Nephron (organoid): ENCODE results near the gene CBS.
"Not testable (repeated sequence)": the region's sequence is repeated elsewhere in the genome, so short reads cannot be mapped to it uniquely, and the experiment has no call there.

Experiments used
- H3K27ac Mint-ChIP-seq, 3 experiments: 2 replicates each; pipeline ENCODE4 v1.8.0; 2020; ENCODE audit warnings: mixed read lengths in 3 of 3, mild to moderate bottlenecking in 2 of 3, moderate library complexity in 1 of 3
- H3K27me3 Mint-ChIP-seq: 2 replicates; pipeline ENCODE4 v1.8.0; 2021; ENCODE audit warnings: low read depth, mild to moderate bottlenecking, moderate library complexity, mixed read lengths
- H3K36me3 Mint-ChIP-seq: 2 replicates; pipeline ENCODE4 v1.8.0; 2020; ENCODE audit warnings: low read depth, mixed read lengths
- H3K4me1 Mint-ChIP-seq: 2 replicates; pipeline ENCODE4 v1.8.0; 2020; ENCODE audit warnings: mixed read lengths
- H3K4me3 Mint-ChIP-seq, 3 experiments: 2 replicates each; pipeline ENCODE4 v1.8.0; 2020; ENCODE audit warnings: mild to moderate bottlenecking in 3 of 3, mixed read lengths in 3 of 3, moderate library complexity in 2 of 3
- H3K9me3 Mint-ChIP-seq: 2 replicates; pipeline ENCODE4 v1.8.0; 2020; ENCODE audit warnings: mixed read lengths

Gene CBS

DNA sequence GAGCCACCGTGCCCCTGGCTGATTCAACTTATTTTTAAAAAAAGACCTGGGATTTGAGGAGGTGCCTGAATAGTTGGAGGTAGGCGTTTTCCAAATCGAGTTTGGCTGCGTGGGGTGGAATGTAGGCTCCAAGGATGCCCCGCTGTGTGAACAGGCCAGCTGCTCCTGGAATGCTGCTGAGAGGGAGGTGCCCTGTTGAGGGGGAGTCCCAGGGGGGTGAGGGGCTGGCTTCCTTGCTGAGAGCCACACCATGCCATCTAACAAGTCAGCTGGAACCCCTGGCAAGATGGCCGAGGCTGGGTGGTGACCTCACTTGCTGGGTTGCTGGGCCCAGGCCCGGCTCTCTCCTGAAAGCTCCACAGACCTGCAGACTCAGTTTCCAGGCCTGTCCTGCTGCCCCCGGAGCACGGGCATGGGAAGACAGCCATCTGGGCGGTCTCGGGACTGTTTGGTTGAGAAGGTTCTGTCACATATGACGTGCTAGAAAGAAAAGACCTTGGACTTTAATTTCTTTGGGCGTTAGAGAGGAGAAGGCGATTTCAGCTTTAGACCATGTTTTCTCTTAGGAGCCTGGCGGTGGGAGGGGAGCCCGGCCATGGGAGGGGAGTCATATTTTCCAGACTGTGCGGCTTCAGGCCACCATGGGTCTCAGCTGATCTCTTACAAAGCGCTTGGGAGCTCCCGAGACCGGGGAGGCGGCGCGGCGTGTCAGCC lies 7.1 kb upstream of the CBS start:
- not testable (repeated sequence) for H3K4me1 Mint-ChIP-seq, H3K27ac Mint-ChIP-seq, H3K9me3 Mint-ChIP-seq, H3K36me3 Mint-ChIP-seq, H3K4me3 Mint-ChIP-seq, H3K27me3 Mint-ChIP-seq

DNA sequence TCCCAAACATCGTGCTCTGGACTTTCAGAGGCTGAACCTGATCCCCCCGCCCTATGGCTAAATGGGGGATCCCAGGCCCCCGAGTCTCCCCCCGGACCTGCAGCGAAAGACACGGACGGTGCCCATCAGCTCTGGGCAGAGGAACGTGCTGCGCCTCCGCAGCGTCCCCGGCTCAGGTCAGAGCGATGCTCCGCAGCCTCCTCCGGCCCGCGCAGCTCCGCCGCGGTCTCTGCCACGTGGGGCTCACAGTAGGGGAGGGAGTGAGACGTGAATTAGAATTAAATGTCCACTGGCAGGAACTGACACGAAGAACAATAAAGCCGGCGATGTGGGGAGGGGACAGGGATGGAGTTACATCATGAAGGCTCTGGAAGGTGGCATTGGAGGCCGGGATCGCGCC lies 1.0 kb upstream of the CBS start:
- not testable (repeated sequence) for H3K4me1 Mint-ChIP-seq, H3K27ac Mint-ChIP-seq, H3K9me3 Mint-ChIP-seq, H3K4me3 Mint-ChIP-seq, H3K27me3 Mint-ChIP-seq, H3K36me3 Mint-ChIP-seq

DNA sequence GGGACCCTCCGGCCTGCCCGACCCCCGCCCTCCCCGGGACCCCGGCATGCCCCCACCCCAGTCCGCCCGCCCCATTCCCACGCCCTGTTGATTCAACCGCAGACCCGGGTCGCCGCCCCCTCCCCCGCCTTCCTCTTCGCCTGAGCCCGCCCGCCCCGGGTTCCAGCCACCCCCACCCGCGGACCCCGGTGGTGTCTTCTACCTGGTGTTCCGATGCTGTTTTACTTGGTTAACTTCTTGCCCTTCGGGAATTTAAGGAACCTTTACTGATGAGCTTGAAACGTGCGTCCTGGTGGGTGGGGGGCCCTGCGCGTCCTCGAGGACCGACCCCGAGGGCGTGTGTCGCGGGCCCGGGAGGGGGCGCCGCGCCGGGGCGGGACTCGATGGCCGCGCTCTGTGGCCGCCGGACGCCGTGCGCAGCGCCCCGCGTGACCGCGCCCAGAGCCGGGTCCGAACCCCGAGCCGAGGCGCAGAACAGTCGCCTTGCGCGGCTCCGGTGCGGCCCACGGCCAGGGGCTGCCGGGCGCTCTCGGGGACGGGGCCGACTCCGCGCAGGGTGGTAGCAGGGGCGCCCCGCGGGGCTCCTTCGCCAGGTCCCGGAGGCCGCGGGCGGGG lies 495 bp upstream of the CBS start:
- H3K9me3 Mint-ChIP-seq, H3K4me1 Mint-ChIP-seq, H3K36me3 Mint-ChIP-seq, H3K4me3 Mint-ChIP-seq, H3K27ac Mint-ChIP-seq, H3K27me3 Mint-ChIP-seq: not testable (repeated sequence)

DNA sequence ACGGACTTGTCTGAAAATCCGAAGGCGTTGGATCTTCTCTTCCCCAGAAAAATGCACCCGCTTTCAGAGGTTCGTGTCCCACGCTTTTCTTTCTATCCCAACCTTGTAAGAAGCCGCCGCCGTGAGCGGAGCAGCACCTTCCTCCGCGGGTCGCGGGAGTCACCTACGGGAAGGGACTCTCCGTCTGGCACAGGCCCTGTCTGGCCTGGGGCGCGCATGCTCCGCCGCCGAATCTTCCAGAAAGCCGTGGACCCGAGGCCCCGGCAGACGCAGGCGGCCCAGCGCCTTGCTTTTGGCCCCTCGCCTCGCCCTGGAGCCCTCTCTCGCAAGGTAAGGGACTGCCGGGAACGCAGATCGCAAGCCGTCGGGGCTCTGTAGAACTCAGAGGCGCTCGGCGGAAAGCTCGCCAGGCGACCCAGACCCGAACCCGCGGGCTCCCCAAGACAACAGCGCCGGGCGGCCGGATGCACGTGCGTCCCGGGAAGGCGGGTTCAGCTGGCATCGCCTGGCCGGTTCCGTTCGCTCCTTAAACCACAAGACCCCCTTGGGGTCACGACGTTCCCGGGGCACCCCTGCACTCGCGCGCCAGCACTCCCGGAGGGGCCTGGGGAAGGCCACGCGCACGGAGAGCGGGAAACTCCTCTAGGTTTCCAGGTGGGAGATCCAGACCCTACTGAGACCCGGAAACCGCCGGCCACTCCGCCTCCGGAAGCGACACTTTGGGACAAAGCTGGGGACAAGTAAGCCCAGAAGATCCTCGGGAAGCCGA lies 1.1 kb downstream of the CBS start:
- H3K27ac Mint-ChIP-seq, H3K4me3 Mint-ChIP-seq, H3K4me1 Mint-ChIP-seq, H3K9me3 Mint-ChIP-seq, H3K27me3 Mint-ChIP-seq, H3K36me3 Mint-ChIP-seq: not testable (repeated sequence)

DNA sequence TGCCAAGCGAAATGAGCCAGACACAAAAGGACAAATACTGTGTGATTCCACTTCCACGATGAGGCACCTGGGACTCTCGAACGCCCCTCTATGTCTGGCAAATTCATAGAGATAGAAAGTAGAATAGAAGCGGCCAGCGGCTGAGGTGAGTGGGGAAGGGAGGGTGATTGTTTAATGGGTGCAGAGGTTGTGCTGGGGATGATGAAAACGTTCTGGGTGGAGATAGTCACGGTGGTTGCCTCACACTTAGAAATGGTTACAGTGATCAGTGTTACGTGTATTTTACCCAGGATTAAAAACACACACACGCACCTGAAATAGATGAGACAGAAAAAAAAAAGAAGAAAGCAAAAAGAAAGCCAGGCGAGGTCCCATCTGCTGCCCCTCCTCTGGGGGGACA lies 2.9 kb downstream of the CBS start:
- H3K36me3 Mint-ChIP-seq, H3K27me3 Mint-ChIP-seq, H3K4me3 Mint-ChIP-seq, H3K27ac Mint-ChIP-seq, H3K9me3 Mint-ChIP-seq, H3K4me1 Mint-ChIP-seq: not testable (repeated sequence)

DNA sequence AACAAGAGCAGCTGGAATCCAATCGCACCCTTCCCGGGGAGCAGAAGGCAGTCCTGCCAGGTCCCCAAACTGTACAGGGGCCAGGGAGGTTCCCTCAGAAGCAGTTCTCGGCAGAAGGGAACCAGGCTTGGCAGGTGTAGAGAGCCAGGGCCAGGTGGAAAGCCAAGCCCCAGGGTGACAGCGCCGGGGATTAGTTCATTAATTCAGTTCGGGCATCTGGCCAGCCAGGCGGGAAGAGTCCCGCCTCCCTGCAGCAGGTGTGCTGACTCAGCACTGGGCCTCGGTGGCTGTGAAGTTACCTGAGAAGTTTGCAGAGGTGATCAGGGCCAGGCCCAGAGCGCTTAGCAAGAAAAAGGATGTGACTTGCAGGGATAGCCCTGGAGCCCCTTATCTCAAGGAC lies 6.0 kb downstream of the CBS start:
- H3K9me3 Mint-ChIP-seq, H3K27ac Mint-ChIP-seq, H3K36me3 Mint-ChIP-seq, H3K4me1 Mint-ChIP-seq, H3K27me3 Mint-ChIP-seq, H3K4me3 Mint-ChIP-seq: not testable (repeated sequence)

DNA sequence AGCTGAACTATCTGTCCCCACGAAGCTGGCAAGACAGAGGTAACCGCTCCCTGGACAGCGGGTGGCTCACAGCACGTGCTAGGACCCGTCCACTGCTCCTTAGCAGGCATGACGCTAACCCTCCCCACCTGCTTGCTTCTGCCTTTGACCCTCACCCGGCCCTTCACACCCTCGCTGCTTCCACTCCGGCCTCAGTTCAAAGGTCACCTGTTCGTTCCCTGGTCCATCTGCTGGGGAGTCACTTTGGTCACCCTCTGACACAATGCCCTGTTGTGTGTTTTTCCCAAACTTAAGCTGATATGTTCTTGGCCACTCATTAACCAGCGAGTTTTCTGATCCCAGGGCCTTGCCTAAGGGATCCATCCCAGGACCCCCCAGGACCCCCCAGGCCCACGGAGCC lies 7.6 kb downstream of the CBS start:
- H3K4me1 Mint-ChIP-seq, H3K27me3 Mint-ChIP-seq, H3K36me3 Mint-ChIP-seq, H3K9me3 Mint-ChIP-seq, H3K4me3 Mint-ChIP-seq, H3K27ac Mint-ChIP-seq: not testable (repeated sequence)

DNA sequence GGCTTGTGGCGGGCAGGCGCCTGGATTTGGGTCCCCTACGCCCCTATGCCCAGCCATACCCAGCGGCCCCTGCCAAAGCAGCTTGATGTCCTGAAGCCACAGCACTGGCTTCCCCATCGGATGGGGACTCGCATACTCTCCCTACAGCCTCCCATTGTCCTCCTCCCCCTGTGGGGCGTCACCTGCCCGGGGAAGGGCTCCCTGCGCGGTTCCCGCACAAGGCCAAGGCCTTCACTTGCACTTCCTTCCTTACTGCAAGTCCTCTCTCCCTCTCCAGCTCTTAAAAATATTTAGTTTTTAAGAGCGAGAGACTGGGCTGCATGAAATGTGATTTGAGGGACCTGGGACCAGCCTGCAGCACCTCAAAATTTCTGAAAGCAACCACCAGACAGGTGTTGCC lies 8.9 kb downstream of the CBS start:
- H3K27ac Mint-ChIP-seq, H3K36me3 Mint-ChIP-seq, H3K4me3 Mint-ChIP-seq, H3K4me1 Mint-ChIP-seq, H3K27me3 Mint-ChIP-seq, H3K9me3 Mint-ChIP-seq: not testable (repeated sequence)

DNA sequence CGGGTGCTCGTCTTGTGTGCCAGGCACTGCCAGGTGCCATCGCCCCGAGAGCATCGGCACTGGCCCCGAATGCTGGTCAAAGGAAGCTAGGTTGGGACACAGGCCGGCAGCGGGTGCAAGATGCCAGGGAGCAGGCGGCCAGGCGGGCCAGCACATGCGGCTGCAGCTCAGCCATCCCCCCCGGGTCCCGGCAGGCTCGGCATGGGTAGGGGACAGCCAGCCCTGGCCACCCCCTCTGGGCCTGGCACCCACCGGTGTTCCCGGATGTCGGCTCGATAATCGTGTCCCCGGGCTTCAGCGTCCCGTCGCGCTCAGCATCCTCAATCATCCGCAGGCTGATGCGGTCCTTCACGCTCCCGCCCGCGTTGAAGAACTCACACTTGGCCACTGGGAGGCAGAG lies 9.6 kb downstream of the CBS start:
- not testable (repeated sequence) for H3K4me3 Mint-ChIP-seq, H3K27ac Mint-ChIP-seq, H3K27me3 Mint-ChIP-seq, H3K4me1 Mint-ChIP-seq, H3K36me3 Mint-ChIP-seq, H3K9me3 Mint-ChIP-seq

DNA sequence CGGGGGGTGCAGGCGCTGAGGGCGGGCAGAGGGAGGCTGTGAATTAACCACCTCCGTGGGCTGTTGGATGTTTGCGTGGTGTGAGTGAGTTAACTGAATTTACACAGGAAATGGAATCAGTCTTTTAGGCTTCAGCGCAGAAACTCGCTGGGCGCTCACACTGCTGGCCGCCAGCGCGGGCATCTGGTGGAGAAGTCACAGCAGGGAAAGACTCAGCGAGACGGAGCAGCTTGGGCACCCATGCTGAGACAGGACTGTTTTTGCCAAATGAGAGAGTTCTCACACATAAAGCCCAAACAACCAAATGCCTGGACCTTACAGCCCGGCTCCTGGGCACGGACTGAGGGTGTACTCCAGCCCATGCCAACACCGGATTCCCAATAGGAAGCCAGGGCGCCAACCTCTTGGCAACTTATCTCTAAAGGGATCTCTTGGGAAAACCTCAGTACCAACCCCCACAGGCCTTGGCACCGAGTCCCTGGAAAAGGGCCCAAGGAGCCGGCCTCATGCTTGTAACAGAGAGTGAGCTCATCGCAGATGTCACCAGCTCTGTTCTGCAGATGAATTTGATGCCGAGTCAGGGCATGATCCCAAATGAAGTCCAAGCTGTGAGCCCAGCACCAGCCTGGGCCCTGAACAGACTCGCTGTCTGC lies 11.2 kb downstream of the CBS start:
- H3K27me3 Mint-ChIP-seq, H3K36me3 Mint-ChIP-seq, H3K27ac Mint-ChIP-seq, H3K9me3 Mint-ChIP-seq, H3K4me3 Mint-ChIP-seq, H3K4me1 Mint-ChIP-seq: not testable (repeated sequence)

DNA sequence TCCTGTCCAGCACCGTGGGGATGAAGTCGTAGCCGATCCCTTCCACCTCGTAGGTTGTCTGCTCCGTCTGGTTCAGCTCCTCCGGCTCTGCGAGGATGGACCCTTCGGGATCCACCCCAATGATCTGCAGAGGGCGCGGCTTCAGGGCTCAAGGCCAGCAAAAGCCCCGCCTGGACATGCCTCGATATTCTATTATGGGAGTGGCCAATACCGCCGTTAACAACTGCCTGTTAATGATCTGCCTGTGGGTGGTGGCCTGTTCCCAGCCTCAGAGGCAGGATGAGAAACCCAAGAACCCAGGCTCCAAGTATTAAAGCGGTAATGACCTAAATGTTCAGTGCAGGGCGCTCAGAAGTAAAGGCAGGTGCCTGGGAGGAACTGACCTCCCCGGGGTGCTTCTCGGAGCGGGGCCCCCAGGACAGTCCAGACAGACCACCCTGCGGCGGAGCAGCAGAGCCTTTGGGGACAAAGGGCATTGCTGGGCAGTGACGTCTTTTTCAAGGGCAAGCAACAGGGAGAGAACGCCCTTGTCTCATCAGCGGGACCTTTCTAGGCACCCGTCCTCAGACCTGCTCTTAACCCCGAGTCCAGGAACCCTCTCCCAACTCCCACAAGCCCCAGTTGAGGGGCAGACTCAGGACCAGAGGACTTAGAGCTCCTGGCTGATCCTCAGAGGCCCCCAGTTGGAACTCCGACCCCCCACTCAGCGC lies 12.5 kb downstream of the CBS start:
- H3K27ac Mint-ChIP-seq, H3K36me3 Mint-ChIP-seq, H3K4me1 Mint-ChIP-seq, H3K27me3 Mint-ChIP-seq, H3K9me3 Mint-ChIP-seq, H3K4me3 Mint-ChIP-seq: not testable (repeated sequence)

DNA sequence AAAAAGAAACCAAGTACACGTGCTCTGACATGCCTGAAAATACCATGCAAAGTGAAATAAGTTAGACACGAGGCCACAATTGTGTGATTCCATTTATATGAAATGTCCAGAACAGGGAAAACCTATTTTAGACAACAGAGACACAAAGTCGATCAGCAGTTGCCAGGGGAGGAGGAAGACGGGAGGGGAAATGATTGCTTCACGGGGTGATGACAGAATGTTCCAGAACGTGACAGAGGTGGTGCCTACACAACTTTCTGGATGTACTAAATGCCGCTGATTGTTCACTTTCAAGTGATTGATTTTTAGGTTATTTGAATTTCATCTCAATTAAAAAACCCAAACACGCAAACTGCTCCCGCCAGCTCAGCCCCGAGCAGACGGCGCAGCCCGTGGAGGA lies 22.5 kb downstream of the CBS start:
- not testable (repeated sequence) for H3K36me3 Mint-ChIP-seq, H3K9me3 Mint-ChIP-seq, H3K27ac Mint-ChIP-seq, H3K27me3 Mint-ChIP-seq, H3K4me3 Mint-ChIP-seq, H3K4me1 Mint-ChIP-seq

DNA sequence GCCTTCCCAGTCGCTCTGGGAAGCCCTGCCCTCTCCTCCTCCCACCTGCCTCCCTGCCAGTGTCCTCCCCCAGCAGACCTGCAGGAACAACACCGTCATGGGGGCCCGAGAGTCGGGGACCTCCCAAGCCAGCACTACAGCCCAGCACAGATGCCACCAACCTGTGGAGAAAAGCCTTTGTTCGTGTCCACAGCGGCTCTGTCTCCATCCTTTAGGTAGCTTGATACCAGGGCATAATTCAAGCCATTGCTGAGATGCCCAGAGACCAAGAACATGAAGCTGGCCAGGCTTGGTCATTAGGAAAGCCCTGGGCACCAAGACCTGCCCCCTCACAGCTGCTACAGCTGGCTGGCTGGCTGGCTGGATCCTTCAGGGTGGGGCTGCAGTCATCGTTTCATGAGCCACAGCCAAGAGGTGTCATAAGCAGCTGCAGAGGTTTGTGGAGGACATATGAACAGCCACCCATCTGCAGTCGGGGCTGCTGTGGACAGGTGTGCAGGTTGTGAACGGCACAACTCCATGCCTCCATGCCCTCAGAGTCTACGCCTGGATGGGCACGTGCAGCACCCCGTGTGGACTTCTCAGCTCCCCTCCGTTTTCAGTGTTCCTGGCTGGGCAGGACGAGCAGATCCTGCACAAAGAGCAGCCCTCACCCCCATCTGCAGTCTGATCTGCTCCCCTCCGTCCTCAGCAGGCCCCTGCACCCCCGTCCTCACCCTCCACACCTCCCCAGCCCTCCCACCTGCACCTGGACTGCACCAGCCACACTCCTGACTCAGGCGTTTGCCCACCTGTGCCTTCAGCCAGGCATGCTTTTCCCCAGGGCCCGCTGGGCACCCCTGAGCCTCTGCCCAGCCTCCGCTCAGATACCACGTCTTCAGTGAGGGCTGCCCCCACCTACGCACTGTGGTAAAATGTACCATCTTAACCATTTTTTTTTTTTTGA lies 29.5 kb downstream of the CBS start:
- H3K9me3 Mint-ChIP-seq, H3K4me1 Mint-ChIP-seq, H3K27ac Mint-ChIP-seq, H3K27me3 Mint-ChIP-seq, H3K4me3 Mint-ChIP-seq, H3K36me3 Mint-ChIP-seq: not testable (repeated sequence)
